GM18951 (cell line): ENCODE measurements around the gene SIL1.
"Not testable (repeated sequence)": the region's sequence is repeated elsewhere in the genome, so short reads cannot be mapped to it uniquely, and the experiment has no call there.

Experiments
- POLR2A ChIP-seq: IDR thresholded peaks from 4 replicates; pipeline ENCODE4 v1.6.1; 2011; ENCODE audit warnings: mild to moderate bottlenecking; ENCODE audit not compliant: insufficient read length, insufficient read depth; ENCODE audit errors: extremely low read depth
- in situ Hi-C: fragments of 300-500 bp; cut with MboI; formaldehyde crosslinking; loops from one replicate; pipeline ENCODE4 v1.12.0; 2022; ENCODE audit warnings: low sequenced_read_pairs, mixed read lengths, inconsistent platforms; ENCODE audit not compliant: unreplicated experiment

Gene SIL1

GRCh38 chr5:139064613-139065012 lies 133.6 kb downstream of the SIL1 start:
- no peak for TF ChIP-seq POLR2A
- in situ Hi-C loops: no loop called here

- in situ Hi-C loops: no loop called here
- TF ChIP-seq POLR2A: no peak
Measured at GRCh38 chr5:139063664-139064054, 134.5 kb downstream of the SIL1 start.

- in situ Hi-C loops: no loop called here
- TF ChIP-seq POLR2A: no peak
Measured at GRCh38 chr5:139062910-139063663, 135.1 kb downstream of the SIL1 start.

- TF ChIP-seq POLR2A: no peak
- in situ Hi-C loops: no loop called here
Measured at GRCh38 chr5:139061856-139062255, 136.3 kb downstream of the SIL1 start.

GRCh38 chr5:139061274-139061673 lies 136.9 kb downstream of the SIL1 start:
- TF ChIP-seq POLR2A: no peak
- in situ Hi-C loops: no loop called here

GRCh38 chr5:139058121-139058520 lies 140.0 kb downstream of the SIL1 start:
- in situ Hi-C loops: no loop called here
- TF ChIP-seq POLR2A: no peak

GRCh38 chr5:139057045-139057939 lies 140.9 kb downstream of the SIL1 start:
- in situ Hi-C loops: not testable (repeated sequence)

GRCh38 chr5:139052975-139053374 lies 145.2 kb downstream of the SIL1 start:
- no peak for TF ChIP-seq POLR2A
- in situ Hi-C loops: no loop called here

GRCh38 chr5:139051392-139051791 lies 146.8 kb downstream of the SIL1 start:
- no peak for TF ChIP-seq POLR2A
- in situ Hi-C loops: no loop called here

- no peak for TF ChIP-seq POLR2A
- in situ Hi-C loops: no loop called here
Measured at GRCh38 chr5:139050432-139050831, 147.7 kb downstream of the SIL1 start.

- no peak for TF ChIP-seq POLR2A
- in situ Hi-C loops: no loop called here
Measured at GRCh38 chr5:139049780-139050179, 148.4 kb downstream of the SIL1 start.

- TF ChIP-seq POLR2A: no peak
- in situ Hi-C loops: no loop called here
Measured at GRCh38 chr5:139046551-139046950, 151.6 kb downstream of the SIL1 start.

- TF ChIP-seq POLR2A: no peak
- in situ Hi-C loops: no loop called here
Measured at GRCh38 chr5:139043157-139043905, 154.8 kb downstream of the SIL1 start.
